ENCODE measurements around the gene ADGRB2.

Gene ADGRB2

DNA sequence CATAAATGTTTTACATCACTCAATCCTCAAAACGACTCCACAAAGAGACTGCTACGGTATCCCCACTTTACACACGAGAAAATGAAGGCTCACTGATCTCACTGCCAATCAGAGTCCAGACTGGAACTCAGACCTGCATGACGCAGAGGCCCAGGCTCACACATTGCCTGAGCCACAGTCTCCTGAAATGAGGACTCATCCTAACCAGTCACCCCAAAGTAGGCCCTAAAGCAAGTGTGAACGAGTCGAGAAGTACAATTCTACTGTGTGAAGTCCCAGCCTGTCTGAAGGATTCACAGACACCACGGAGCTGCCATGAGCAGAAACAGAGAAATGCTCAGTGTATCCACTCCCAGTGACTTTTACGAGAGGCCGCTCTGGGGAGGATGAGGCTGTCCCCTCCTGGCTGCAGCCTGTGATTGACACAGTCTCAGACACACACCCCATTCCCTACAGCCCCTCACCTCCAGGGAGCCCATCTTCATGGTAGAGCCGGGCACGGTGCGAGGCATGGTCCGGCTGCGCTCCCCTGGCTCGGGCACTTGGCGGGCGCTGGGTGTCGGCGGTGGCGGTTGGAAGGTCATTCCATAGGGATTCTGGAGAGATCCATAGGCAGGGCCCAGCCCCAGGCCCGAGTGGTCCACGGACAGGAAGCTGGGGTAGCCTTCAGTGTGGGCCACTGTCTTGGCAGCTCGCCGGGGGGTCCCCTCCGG, 33.6 kb downstream of the ADGRB2 start:
- no peak overlapping the region for H3K4me3 ChIP-seq (ENCODE audit: low read depth, low read length)
- TF ChIP-seq, protein P1, sequence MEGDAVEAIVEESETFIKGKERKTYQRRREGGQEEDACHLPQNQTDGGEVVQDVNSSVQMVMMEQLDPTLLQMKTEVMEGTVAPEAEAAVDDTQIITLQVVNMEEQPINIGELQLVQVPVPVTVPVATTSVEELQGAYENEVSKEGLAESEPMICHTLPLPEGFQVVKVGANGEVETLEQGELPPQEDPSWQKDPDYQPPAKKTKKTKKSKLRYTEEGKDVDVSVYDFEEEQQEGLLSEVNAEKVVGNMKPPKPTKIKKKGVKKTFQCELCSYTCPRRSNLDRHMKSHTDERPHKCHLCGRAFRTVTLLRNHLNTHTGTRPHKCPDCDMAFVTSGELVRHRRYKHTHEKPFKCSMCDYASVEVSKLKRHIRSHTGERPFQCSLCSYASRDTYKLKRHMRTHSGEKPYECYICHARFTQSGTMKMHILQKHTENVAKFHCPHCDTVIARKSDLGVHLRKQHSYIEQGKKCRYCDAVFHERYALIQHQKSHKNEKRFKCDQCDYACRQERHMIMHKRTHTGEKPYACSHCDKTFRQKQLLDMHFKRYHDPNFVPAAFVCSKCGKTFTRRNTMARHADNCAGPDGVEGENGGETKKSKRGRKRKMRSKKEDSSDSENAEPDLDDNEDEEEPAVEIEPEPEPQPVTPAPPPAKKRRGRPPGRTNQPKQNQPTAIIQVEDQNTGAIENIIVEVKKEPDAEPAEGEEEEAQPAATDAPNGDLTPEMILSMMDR (IDR thresholded peaks at IDR 0.05; ENCODE audit: low read depth, low read length), result no peak

DNA sequence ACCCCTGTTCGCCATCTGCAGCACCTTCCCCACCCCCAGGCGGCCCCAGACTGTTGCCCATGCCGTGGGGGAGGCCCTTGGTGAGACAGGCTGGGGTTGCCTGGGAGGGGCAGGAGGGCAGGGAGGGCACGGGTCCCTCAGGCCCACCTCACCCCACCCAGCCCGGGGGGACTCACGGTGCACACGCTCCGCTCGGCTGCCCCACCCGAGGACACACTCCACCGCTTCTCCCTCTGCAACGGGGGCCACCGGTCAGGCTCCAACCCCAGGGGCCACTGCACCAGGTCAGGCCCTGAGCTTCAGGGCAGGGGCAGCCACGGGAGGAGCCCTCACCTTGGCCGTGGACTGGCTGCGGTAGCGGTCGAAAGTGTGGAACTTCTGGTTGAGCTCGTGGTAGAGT, 36.3 kb downstream of the ADGRB2 start:
- TF ChIP-seq, protein P1 (IDR thresholded peaks at IDR 0.05; ENCODE audit: low read depth, low read length), result no peak
- no peak overlapping the region for H3K4me3 ChIP-seq (ENCODE audit: low read depth, low read length)

DNA sequence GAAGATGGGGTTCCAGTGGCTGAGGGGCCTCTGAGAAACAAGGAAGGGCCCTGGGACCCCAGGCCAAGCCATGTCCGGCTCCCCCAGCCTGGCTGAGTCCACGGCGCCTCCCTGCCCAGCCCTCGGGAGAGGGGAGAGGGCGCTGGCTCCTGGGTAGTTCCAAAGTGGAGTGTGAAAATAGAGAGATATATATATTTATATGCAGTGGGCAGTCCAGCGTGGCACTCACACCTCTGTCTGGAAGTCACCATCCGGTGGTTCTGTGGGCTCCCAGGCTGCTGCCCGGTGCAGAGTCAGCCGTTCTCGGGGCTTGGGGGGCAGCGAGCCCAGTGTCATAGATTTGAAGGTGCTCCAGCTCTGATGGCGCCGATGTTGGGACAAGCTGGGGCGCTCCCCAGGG, 36.9 kb downstream of the ADGRB2 start:
- TF ChIP-seq, protein P1 (IDR thresholded peaks at IDR 0.05; ENCODE audit: low read depth, low read length), result no peak
- no peak overlapping the region for H3K4me3 ChIP-seq (ENCODE audit: low read depth, low read length)

DNA sequence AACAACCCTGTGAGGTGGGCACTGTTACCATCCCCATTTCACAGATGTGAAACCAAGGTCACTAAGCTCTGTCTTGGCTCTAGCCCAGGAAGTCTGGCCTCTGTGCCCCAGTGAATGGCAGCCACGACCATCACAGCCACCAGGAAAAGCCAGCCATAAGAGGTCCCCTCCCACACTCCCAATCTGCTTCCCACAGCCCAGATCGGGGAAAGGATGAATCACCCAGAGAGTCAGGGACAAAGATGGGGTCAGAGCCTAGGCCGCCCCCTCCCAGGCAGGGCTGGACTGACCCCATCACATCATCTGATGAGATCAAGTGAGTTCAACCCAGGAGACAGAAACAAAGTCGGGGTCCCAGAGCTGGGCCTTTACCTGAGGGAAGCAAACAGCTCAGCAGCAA, 37.4 kb downstream of the ADGRB2 start:
- H3K4me3 ChIP-seq (ENCODE audit: low read depth, low read length), result no peak overlapping the region
- TF ChIP-seq, protein P1 (IDR thresholded peaks at IDR 0.05; ENCODE audit: low read depth, low read length), result no peak

DNA sequence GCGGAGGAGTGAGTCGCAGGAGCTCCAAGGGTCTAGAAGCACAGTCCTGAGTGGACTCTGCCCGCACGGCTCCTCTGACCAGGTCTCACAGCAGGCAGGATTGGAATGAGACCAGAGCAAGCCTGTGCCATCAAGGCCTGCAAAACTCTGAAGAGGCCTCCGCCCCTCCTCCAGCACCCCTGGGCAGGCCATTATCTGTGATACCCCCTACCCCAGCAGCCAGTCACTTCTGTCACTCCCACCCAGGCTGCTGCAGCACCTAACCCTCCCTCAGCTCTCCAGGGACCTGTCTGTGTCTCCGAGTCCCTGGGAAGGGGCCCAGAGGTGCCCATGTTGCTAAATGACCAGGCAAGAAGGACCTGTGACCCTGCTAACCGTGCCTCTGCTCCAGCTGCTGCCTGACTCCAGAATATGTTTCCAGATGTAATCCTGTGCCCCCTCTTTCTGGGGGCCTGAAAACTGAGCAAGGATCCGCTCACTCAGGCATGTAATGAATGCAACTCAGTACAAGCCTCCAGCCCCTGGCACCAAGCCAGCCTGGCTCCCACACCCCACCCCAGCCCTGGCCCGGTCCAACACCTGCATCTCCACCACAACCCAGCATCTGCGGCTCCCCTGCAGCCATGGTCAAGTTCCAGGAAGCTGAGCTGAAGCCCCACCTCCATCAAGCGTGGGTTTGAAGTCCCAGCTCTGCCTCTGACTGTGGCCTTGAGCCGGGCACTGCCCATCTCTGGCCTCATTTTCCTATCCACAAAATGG, 38.2 kb downstream of the ADGRB2 start:
- no peak overlapping the region for H3K4me3 ChIP-seq (ENCODE audit: low read depth, low read length)
- TF ChIP-seq, protein P1 (IDR thresholded peaks at IDR 0.05; ENCODE audit: low read depth, low read length), result no peak

DNA sequence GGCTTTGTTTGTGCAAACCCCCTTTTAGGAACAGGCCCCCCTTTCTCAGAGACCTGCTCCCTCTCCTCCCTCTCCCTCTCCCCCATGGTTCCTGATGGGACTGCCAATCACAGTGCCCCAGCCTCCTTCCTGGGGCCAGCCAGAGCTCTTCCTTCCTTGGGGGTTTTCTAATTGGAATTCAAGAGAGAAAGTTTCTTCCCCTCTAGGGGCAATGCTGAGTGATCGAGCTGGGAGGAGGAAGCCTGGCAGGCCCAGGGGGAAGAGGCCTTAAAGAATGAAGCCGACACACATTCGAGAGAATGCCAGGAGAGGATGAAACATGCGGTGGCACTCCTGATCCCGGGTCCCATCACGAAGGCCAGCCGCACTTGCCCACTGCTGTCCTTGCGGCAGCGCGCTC, 39.0 kb downstream of the ADGRB2 start:
- TF ChIP-seq, protein P1 (IDR thresholded peaks at IDR 0.05; ENCODE audit: low read depth, low read length), result no peak
- no peak overlapping the region for H3K4me3 ChIP-seq (ENCODE audit: low read depth, low read length)

DNA sequence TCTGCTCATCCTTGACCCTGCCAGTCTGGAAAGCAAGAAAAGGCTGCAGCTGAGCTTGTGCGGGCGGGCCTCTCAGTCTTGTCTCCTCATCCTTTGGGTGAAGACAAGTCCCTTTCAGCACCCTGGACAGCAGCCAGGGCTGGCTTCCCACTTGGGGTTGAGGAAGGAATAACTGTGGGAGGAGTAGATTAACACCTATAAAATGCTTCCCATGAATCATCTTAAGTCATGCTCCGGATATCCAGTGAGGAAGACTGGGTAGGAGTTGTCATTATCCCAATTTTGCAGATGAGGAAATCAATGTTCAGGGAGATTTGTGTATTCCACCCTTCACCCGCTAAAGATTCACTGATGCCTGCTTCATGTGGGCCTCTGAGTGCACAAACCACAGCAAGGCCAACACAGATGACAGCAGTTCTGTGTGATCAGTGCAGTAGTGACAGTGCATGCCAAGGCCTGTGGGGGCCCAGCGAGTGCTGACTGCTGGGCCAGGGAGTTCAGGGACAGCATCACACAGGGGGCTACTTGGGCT, 40.2 kb downstream of the ADGRB2 start:
- H3K4me3 ChIP-seq (ENCODE audit: low read depth, low read length), result no peak overlapping the region
- TF ChIP-seq, protein P1 (IDR thresholded peaks at IDR 0.05; ENCODE audit: low read depth, low read length), result no peak

Measured in WI38 (cell line).